H4 (cell line): Measurements from ENCODE around the gene MT1A. TPM values are rescaled to one million over a fixed set of nuclear protein-coding genes. Genes with fewer than 3 reads are reported as not detected.

ENCODE experiments used
- DNase-seq: peaks from one replicate; pipeline ENCODE4 v3.0.0-alpha.2; 2015; ENCODE audit warnings: low spot score
- total RNA-seq: library from RNA; depleted of rRNA; stranded (reverse); fragments of >200 nt; shearing (Covaris generic); gene quantifications from 2 replicates; pipeline ENCODE4 v1.2.3, GENCODE V29; 2014; rRNA removed

Gene MT1A
- total RNA-seq = not detected in 2 replicates

- no peak for DNase-seq
Measured at GRCh38 chr16:56637814-56638750, at the start of gene MT1A. TSS of gene MT1A (plus strand) at chr16:56638666. CDS start at chr16:56638739, 73 bp downstream.

- no peak for DNase-seq
Measured at GRCh38 chr16:56588781-56589140, 49.7 kb upstream of the MT1A start.

- no peak for DNase-seq
Measured at GRCh38 chr16:56589141-56590039, 49.1 kb upstream of the MT1A start, which contains the start of gene MT3. TSS of gene MT3 (plus strand) at chr16:56589528. CDS start at chr16:56589591, 63 bp downstream.

GRCh38 chr16:56591377-56592060, 46.9 kb upstream of the MT1A start:
- DNase-seq = no peak

GRCh38 chr16:56593573-56594291, 44.7 kb upstream of the MT1A start:
- DNase-seq = no peak

- DNase-seq = no peak
Measured at GRCh38 chr16:56594292-56594619, 44.2 kb upstream of the MT1A start.

GRCh38 chr16:56600398-56600999, 38.0 kb upstream of the MT1A start:
- DNase-seq = peak; percentile 52

- DNase-seq = no peak
Measured at GRCh38 chr16:56601325-56601724, 37.1 kb upstream of the MT1A start.

GRCh38 chr16:56603589-56603988, 34.9 kb upstream of the MT1A start:
- DNase-seq = peak; percentile 57

GRCh38 chr16:56604966-56605365, 33.5 kb upstream of the MT1A start:
- DNase-seq = no peak

- DNase-seq = no peak
Measured at GRCh38 chr16:56605475-56605874, 33.0 kb upstream of the MT1A start.

GRCh38 chr16:56606071-56606475, 32.4 kb upstream of the MT1A start:
- DNase-seq = peak; percentile 69

- peak; percentile 65 for DNase-seq
Measured at GRCh38 chr16:56606476-56607108, 31.9 kb upstream of the MT1A start.

GRCh38 chr16:56607109-56607618, 31.3 kb upstream of the MT1A start:
- peak; percentile 99 for DNase-seq

GRCh38 chr16:56607675-56608042, 30.8 kb upstream of the MT1A start:
- no peak for DNase-seq

- peak; percentile 95 for DNase-seq
Measured at GRCh38 chr16:56608043-56608875, 30.2 kb upstream of the MT1A start, which contains the start of gene MT2A. TSS of gene MT2A (plus strand) at chr16:56608584. CDS start at chr16:56608656, 72 bp downstream.

GRCh38 chr16:56608876-56609462, 29.5 kb upstream of the MT1A start:
- DNase-seq = no peak

GRCh38 chr16:56609463-56609921, 29.0 kb upstream of the MT1A start:
- peak; percentile 91 for DNase-seq
